HG02981 (cell line): ENCODE measurements around the gene LVRN.
"Not testable (repeated sequence)": the region's sequence is repeated elsewhere in the genome, so short reads cannot be mapped to it uniquely, and the experiment has no call there.

Source experiments
- ATAC-seq: cut with Tn5 transposase; IDR thresholded peaks from one replicate; pipeline ENCODE4 v1.9.1; 2021; ENCODE audit warnings: mild to moderate bottlenecking, moderate library complexity; ENCODE audit not compliant: unreplicated experiment

LVRN gene, protein sequence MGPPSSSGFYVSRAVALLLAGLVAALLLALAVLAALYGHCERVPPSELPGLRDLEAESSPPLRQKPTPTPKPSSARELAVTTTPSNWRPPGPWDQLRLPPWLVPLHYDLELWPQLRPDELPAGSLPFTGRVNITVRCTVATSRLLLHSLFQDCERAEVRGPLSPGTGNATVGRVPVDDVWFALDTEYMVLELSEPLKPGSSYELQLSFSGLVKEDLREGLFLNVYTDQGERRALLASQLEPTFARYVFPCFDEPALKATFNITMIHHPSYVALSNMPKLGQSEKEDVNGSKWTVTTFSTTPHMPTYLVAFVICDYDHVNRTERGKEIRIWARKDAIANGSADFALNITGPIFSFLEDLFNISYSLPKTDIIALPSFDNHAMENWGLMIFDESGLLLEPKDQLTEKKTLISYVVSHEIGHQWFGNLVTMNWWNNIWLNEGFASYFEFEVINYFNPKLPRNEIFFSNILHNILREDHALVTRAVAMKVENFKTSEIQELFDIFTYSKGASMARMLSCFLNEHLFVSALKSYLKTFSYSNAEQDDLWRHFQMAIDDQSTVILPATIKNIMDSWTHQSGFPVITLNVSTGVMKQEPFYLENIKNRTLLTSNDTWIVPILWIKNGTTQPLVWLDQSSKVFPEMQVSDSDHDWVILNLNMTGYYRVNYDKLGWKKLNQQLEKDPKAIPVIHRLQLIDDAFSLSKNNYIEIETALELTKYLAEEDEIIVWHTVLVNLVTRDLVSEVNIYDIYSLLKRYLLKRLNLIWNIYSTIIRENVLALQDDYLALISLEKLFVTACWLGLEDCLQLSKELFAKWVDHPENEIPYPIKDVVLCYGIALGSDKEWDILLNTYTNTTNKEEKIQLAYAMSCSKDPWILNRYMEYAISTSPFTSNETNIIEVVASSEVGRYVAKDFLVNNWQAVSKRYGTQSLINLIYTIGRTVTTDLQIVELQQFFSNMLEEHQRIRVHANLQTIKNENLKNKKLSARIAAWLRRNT

GRCh38 chr5:115962239-115962564, at the start of gene LVRN:
TSS of gene LVRN (plus strand) at chr5:115962475. CDS start at chr5:115962618, 143 bp downstream.
- ATAC-seq, result no peak

DNA sequence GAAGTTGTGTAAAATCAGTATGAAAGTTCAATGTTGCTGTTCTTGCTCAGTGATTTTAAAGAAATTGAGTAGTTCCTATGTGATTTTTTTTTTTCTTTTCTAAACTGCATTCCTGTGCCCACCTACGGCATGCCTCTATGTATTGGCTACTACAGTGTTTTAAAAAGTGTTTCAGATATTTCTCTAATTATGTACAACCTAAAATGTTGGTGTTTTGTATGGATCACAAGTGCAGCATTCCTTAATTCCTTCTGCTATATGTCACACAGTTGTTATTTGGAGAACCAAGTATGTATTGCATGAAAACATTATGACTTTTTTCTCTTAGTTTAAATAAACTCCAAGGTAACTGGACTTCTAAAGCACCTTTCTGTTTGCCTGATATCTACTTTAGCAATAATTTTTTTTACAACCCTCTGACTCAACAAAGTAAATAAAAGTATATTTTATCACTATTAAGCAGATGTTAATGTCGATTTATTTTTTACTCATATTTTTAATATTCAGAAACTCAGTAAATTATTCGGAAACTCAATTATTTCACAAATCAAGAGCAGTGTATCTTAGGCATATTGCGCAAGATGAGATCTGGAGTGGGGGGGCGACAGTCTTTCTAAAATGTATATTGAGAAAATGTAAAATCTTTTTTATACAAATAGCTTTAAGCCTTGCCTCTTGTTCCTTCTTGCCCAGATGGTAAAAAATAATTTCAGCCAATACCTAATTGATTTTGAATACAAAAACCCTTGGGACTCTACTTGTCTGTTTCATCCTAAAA, 48.5 kb upstream of the LVRN start:
- ATAC-seq, result not testable (repeated sequence)

DNA sequence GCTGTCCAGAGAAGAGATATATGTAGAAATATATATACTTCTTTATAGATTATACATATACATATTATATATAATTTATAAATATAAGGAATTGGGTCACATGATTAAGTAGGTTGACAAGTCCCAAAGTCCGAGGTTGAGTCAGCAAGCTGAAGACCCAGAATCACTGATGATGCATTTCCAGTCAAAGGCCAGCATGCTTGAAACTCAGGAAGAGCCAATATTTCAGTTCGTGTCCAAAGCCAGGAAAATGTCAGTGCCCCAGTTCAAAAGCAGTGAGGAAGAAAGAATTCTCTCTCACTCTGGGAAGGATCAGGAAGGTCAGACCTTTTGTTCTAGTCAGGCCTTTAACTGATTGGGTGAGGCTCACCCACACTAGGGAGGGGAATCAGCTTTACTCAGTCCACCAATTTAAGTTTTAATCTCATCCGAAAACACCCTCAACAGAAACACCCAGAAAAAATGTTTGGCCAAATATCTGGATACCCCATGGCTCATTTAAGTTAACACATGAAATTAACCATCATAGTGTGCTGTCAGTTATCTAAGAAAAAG, 42.0 kb upstream of the LVRN start:
- no peak for ATAC-seq

- ATAC-seq, result not testable (repeated sequence)
Observed at GRCh38 chr5:115928578-115929407, 33.5 kb upstream of the LVRN start.

- not testable (repeated sequence) for ATAC-seq
Observed at GRCh38 chr5:115930171-115930570, 32.1 kb upstream of the LVRN start.

DNA sequence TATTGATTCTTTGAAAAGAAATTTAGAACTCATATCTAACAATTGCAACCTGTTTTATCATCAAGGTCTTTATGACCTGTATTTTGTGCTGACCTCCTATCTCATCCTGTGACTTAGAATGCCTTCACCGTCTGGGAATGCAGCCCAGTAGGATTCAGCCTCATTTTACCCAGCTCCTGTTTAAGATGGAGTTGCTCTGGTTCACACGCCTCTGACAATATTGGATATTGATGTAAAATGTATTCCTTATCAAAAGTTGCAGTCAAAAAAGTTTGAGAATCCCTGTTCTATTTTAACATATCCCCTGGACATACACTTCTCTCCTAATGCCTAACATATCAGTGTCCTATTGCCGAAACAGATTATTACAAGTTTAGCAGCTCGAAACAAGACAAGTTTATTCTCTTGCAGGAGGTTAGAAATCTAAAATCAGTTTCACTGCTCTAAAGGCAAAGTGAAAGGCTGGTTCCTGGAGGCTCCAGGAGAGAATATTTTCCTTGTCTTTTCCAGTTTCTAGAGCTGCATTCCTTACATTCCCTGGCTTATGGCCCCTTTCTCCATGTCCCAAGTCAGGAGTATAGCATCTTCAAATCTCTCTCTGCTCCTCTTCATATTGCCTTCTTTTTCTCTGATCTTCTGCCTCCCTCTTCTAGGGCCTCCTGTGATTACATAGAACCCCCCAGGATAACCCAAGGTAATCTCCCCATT, 31.5 kb upstream of the LVRN start:
- no peak for ATAC-seq

GRCh38 chr5:115932991-115933390, 29.3 kb upstream of the LVRN start:
- ATAC-seq, result no peak

- no peak for ATAC-seq
Observed at GRCh38 chr5:115934388-115934974, 27.8 kb upstream of the LVRN start.

DNA sequence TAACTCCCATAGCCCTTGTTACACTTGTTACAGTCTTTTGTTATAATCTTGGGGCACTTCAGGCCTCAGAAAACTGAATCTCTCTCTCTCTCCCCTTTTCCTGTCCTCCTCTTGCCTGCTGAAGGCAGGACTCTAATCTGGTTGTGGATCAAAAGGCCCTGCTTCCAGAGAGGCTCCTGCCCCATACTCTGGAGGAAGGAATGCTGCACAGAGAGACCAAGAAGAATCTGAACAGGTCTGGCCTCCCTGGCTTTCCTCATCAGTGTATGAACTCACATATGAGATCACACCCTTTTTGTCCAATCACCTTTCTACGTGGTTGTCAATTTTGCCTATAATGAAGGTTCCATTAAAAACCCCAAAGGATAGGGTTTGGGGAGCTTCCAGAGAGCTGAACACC, 26.2 kb upstream of the LVRN start:
- ATAC-seq, result no peak

DNA sequence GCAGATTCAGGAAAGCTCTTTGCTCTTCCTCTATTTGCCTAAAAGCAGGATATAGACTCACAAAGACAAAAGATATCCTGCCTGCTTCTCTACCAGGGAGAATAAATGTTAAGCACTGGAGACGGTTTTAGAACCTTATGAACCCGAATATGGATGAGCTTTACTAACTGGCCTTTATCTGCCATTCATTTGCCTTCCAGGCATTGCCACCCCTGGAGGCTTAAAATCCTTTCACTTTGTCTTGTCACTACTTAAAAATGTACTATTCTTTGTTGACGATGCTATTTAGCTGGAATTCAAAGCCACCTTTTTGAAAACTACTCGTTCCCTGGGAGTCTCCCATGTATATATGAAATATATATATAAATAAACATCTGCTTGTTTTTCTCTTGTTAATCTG, 23.2 kb upstream of the LVRN start:
- no peak for ATAC-seq

GRCh38 chr5:115940080-115940810, 22.0 kb upstream of the LVRN start:
- ATAC-seq, result no peak

- ATAC-seq, result no peak
Observed at GRCh38 chr5:115941051-115941675, 21.1 kb upstream of the LVRN start.

GRCh38 chr5:115944501-115944900, 17.8 kb upstream of the LVRN start:
- no peak for ATAC-seq

GRCh38 chr5:115946655-115947054, 15.6 kb upstream of the LVRN start:
- no peak for ATAC-seq

- no peak for ATAC-seq
Observed at GRCh38 chr5:115947260-115947659, 15.0 kb upstream of the LVRN start.

DNA sequence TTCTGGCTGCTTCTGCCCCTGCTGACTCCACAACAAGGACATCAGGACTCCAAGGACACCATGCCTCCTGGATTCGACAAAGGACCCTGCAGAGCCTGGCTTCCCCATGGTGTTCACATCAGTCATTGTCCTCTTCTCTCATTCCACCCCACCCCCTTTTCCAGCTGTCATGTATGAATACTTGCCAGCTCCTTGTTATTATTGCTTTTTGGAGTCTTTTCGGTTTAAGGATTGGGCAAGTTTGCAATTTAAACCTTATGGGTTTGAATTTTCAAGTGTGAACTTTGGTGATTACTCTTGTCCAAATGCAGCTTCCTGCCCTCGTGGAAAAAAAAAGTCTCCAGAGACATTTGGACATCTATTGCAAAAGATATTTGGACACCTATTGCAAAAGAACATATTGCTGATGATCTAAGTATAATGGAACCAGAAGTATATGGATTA, 14.2 kb upstream of the LVRN start:
- no peak for ATAC-seq

DNA sequence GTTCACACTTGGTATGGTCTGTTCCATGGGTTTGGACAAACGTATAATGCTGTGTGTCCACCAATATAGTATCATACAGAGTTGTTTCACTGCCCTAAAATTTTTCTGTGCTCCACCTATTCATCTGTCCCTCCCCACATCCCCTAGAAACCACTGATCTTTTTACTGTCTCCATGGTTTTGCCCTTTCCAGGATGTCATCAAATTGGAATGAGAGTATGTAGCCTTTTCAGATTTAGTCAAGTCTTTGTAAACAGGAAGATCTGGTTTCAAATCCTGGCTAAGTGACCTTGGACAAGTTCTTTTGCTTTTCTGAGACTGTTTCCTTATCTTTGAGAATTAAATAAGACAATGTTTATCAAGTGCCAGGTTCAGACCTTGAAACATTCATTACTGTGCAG, 13.2 kb upstream of the LVRN start:
- no peak for ATAC-seq

GRCh38 chr5:115952588-115952987, 9.7 kb upstream of the LVRN start:
- no peak for ATAC-seq
